Smooth muscle cell (in vitro differentiated cells): ENCODE measurements around the gene AATF. TPM values are rescaled to one million over a fixed set of nuclear protein-coding genes. Genes with fewer than 3 reads are reported as not detected.

Experiments
- DNase-seq: peaks from one replicate; lab custom pipeline; 2025; ENCODE audit not compliant: unreplicated experiment; lab: John Stamatoyannopoulos, UW
- H2AFZ ChIP-seq: fragments of 200-600 bp; sonication (generic); 2 replicates; pipeline ENCODE4 v1.6.0; 2016; ENCODE audit warnings: antibody characterized with exemption, low read depth, mild to moderate bottlenecking
- H3F3A ChIP-seq: fragments of 200-600 bp; sonication (generic); 2 replicates; pipeline ENCODE4 v1.6.0; 2017; ENCODE audit warnings: antibody characterized with exemption, low read depth
- H3K27ac ChIP-seq: fragments of 200-600 bp; sonication (generic); 2 replicates; pipeline ENCODE4 v1.5.1; 2016; ENCODE audit warnings: low read depth, mild to moderate bottlenecking
- H3K27me3 ChIP-seq: fragments of 200-600 bp; sonication (generic); 2 replicates; pipeline ENCODE4 v1.6.1; 2016; ENCODE audit warnings: low read depth, mild to moderate bottlenecking
- H3K36me3 ChIP-seq: fragments of 200-600 bp; sonication (generic); 2 replicates; pipeline ENCODE4 v1.5.1; 2016; ENCODE audit warnings: low read depth
- H3K4me1 ChIP-seq: fragments of 200-600 bp; sonication (generic); 2 replicates; pipeline ENCODE4 v1.5.1; 2016; ENCODE audit warnings: low read depth
- H3K4me2 ChIP-seq: fragments of 200-600 bp; sonication (generic); 2 replicates; pipeline ENCODE4 v1.6.0; 2016; ENCODE audit warnings: mild to moderate bottlenecking
- H3K4me3 ChIP-seq: fragments of 200-600 bp; sonication (generic); 2 replicates; pipeline ENCODE4 v1.5.1; 2016; ENCODE audit warnings: mild to moderate bottlenecking
- H3K79me2 ChIP-seq: fragments of 200-600 bp; sonication (generic); 2 replicates; pipeline ENCODE4 v1.6.0; 2016; ENCODE audit warnings: low read depth, mild to moderate bottlenecking
- H3K9ac ChIP-seq: fragments of 200-600 bp; sonication (generic); 2 replicates; pipeline ENCODE4 v1.6.0; 2016; ENCODE audit warnings: low read depth
- H3K9me3 ChIP-seq: fragments of 200-600 bp; sonication (generic); replicated peaks from 2 replicates; pipeline ENCODE4 v1.5.1; 2016; ENCODE audit warnings: low read depth
- H4K20me1 ChIP-seq: fragments of 200-600 bp; sonication (generic); 2 replicates; pipeline ENCODE4 v1.6.0; 2016; ENCODE audit warnings: low read depth
- CTCF ChIP-seq: fragments of 200-600 bp; sonication (generic); IDR thresholded peaks from 2 replicates; pipeline ENCODE4 v1.5.1; 2017; ENCODE audit warnings: borderline replicate concordance, mild to moderate bottlenecking, antibody characterized with exemption; ENCODE audit not compliant: insufficient read depth, poor library complexity, severe bottlenecking
- WGBS: methylation state at CpG from one replicate; pipeline ENCODE4 v1.1.7; 2016; ENCODE audit warnings: low lambda C conversion rate; 5-methylcytosine and 5-hydroxymethylcytosine counted together
- polyA plus RNA-seq: library from polyadenylated mRNA; unstranded; fragments of >200 nt; fragmentation: Nextera tagmentation; extraction: Ambion mirVana; gene quantifications from 2 replicates; pipeline ENCODE4 v1.2.1, GENCODE V29; 2016
- total RNA-seq: library from RNA; depleted of rRNA; stranded (reverse); fragments of >200 nt; gene quantifications from 2 replicates; pipeline ENCODE4 v1.2.3, GENCODE V29; 2014

AATF gene
- total and polyA plus RNA-seq, 2 experiments from 2014 or later, result 18.5 to 38.0 TPM

- TF ChIP-seq CTCF, result no peak
- Histone ChIP-seq H3K79me2 (no peaks in the 10 kb centered on the region), H3K4me1 (no peaks in the 10 kb centered on the region), H4K20me1 (peaks cover 20% of the 10 kb centered on the region), H2AFZ (no peak overlapping the region), H3K4me2 (no peak overlapping the region), H3K36me3 (no peaks in the 10 kb centered on the region), H3K9ac (no peak overlapping the region), H3K4me3 (no peak overlapping the region), H3K27me3 (no peaks in the 10 kb centered on the region), H3K9me3 (no peaks in the 10 kb centered on the region), H3F3A (no peaks in the 10 kb centered on the region), H3K27ac (no peak overlapping the region)
- 93% methylated on average over 5 of the region's 5 CpGs for WGBS
- DNase-seq, result no peak
Observed at GRCh38 chr17:37051381-37051780, 102.6 kb downstream of the AATF start.

- Histone ChIP-seq H3K4me1 (no peaks in the 10 kb centered on the region), H3K4me2 (no peak overlapping the region), H2AFZ (no peak overlapping the region), H3K27ac (no peak overlapping the region), H3K9ac (no peak overlapping the region), H3K27me3 (no peaks in the 10 kb centered on the region), H3K36me3 (no peaks in the 10 kb centered on the region), H3F3A (no peaks in the 10 kb centered on the region), H4K20me1 (peaks cover 20% of the 10 kb centered on the region), H3K9me3 (no peaks in the 10 kb centered on the region), H3K79me2 (no peaks in the 10 kb centered on the region), H3K4me3 (no peak overlapping the region)
- no peak for TF ChIP-seq CTCF
- 97% methylated on average over 3 of the region's 3 CpGs for WGBS
- no peak for DNase-seq
Observed at GRCh38 chr17:37051833-37052232, 103.1 kb downstream of the AATF start.

GRCh38 chr17:37052450-37052849 lies 103.7 kb downstream of the AATF start:
- DNase-seq, result no peak
- no peak overlapping the region for H3K9ac ChIP-seq
- no peak overlapping the region for H2AFZ ChIP-seq
- peaks cover 15% of the 10 kb centered on the region for H4K20me1 ChIP-seq
- WGBS, result 93% methylated on average over 6 of the region's 6 CpGs
- H3K79me2 ChIP-seq, result no peaks in the 10 kb centered on the region
- H3K4me1 ChIP-seq, result no peaks in the 10 kb centered on the region
- H3K36me3 ChIP-seq, result no peaks in the 10 kb centered on the region
- no peak overlapping the region for H3K4me2 ChIP-seq
- H3K27ac ChIP-seq, result no peak overlapping the region
- H3K4me3 ChIP-seq, result no peak overlapping the region
- H3F3A ChIP-seq, result no peaks in the 10 kb centered on the region
- no peaks in the 10 kb centered on the region for H3K27me3 ChIP-seq
- no peaks in the 10 kb centered on the region for H3K9me3 ChIP-seq
- no peak for TF ChIP-seq CTCF

- no peak overlapping the region for H3K9ac ChIP-seq
- H3K4me1 ChIP-seq, result no peaks in the 10 kb centered on the region
- H3F3A ChIP-seq, result no peaks in the 10 kb centered on the region
- no peaks in the 10 kb centered on the region for H3K27me3 ChIP-seq
- peaks cover 1% of the 10 kb centered on the region for H4K20me1 ChIP-seq
- H3K36me3 ChIP-seq, result no peaks in the 10 kb centered on the region
- no peak overlapping the region for H3K27ac ChIP-seq
- WGBS, result 74% methylated on average over 8 of the region's 8 CpGs
- no peak overlapping the region for H3K4me3 ChIP-seq
- H2AFZ ChIP-seq, result no peak overlapping the region
- no peak for TF ChIP-seq CTCF
- H3K9me3 ChIP-seq, result no peaks in the 10 kb centered on the region
- DNase-seq, result no peak
- no peak overlapping the region for H3K4me2 ChIP-seq
- H3K79me2 ChIP-seq, result no peaks in the 10 kb centered on the region
Observed at GRCh38 chr17:37054894-37055293, 106.1 kb downstream of the AATF start.
